Activated CD4-positive, alpha-beta T cell treated with anti-CD3 and anti-CD28 coated beads for 36 hours (primary cell): ENCODE results near the gene FRYL. TPM values are rescaled to one million over a fixed set of nuclear protein-coding genes. Genes with fewer than 3 reads are reported as not detected.

ENCODE experiments used
- ATAC-seq: fragments of 200-7000 bp; cut with Tn5 transposase; one replicate; pipeline ENCODE4 v1.10.0; 2021; ENCODE audit warnings: mild to moderate bottlenecking, moderate library complexity
- CTCF ChIA-PET: fragments of 350-600 bp; sonication (Branson Sonifier 250); formaldehyde crosslinking; loops from one replicate; lab custom pipeline; 2021; ENCODE audit warnings: antibody characterized with exemption; lab: Charles Lee
- POLR2A ChIA-PET: fragments of 350-600 bp; sonication (Branson Sonifier 250); formaldehyde crosslinking; loops from one replicate; lab custom pipeline; 2021; ENCODE audit warnings: antibody characterized with exemption, inconsistent platforms; lab: Charles Lee
- DNase-seq: peaks from one replicate; pipeline ENCODE4 v3.0.0-alpha.2; 2020
- H3K27ac Mint-ChIP-seq: one replicate; pipeline ENCODE4 v1.8.0; 2021; ENCODE audit warnings: mixed read lengths
- H3K27me3 Mint-ChIP-seq: one replicate; pipeline ENCODE4 v1.8.0; 2021; ENCODE audit warnings: mixed read lengths
- H3K36me3 Mint-ChIP-seq: one replicate; pipeline ENCODE4 v1.8.0; 2021; ENCODE audit warnings: low read depth, mixed read lengths
- H3K4me1 Mint-ChIP-seq: one replicate; pipeline ENCODE4 v1.8.0; 2021; ENCODE audit warnings: mixed read lengths
- H3K4me3 Mint-ChIP-seq: one replicate; pipeline ENCODE4 v1.8.0; 2021; ENCODE audit warnings: mild to moderate bottlenecking, moderate library complexity, mixed read lengths
- H3K9me3 Mint-ChIP-seq: one replicate; pipeline ENCODE4 v1.8.0; 2021; ENCODE audit warnings: low read depth, mixed read lengths
- intact Hi-C, 2 experiments: fragments of 100-400 bp; cut with DNase I in 1 of 2; cut with micrococcal nuclease in 1 of 2; formaldehyde crosslinking; loops; one replicate each; pipeline versions ENCODE4 v1.14.2 to v1.15.1; 2022 to 2024; cut with DNase I, micrococcal nuclease
- total RNA-seq, 2 experiments: library from RNA; stranded (reverse); gene quantifications; one replicate each; pipeline ENCODE4 v1.2.3, GENCODE V29; 2021

The FRYL gene
- total RNA-seq, 2 experiments from 2014 or later, result 67.9 to 69.8 TPM

DNA sequence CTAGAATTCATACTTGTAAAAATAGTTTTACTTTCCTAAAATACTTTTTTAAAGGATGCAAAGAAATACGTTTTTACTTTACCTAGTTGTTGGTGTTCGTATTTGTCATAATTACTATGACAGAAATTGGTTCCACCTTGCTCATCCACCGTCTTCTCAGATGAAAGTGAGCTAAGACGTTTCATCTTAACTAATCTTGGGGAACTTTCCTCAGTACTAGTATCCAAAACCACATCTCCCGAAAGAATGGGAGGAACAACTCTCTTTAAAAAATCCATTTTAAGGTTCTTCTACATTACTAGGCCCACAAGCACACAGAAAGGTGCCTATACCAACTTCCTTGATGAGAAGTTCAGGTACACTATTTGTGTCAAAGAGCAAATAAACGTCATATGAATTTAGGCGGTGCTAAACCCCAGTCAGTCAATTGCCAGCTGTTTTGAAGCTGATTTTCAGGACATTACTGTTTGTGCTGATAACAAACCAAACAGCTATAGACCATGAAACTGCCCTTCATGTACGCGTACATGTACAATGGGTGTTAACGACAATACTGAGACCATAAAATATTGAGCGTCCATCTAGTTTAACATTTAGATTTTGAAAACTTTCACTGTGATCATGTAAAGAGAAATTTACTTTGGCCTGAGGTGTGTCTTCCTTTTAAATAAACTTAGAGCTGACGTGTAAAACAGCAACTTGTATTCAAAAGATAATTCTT, 99.1 kb downstream of the FRYL start:
- Mint-ChIP-seq H3K27me3 (no peaks in the 10 kb centered on the region), H3K4me3 (no peak overlapping the region), H3K9me3 (peaks cover 4% of the 10 kb centered on the region), H3K4me1 (peaks cover 36% of the 10 kb centered on the region), H3K27ac (no peak overlapping the region), H3K36me3 (peaks cover 17% of the 10 kb centered on the region)
- POLR2A ChIA-PET, result no interaction called here
- DNase-seq (no peak), ATAC-seq (no peak)
- intact Hi-C loops, result loop anchor here (1.0 to 5.0 kb wide), 8 partner anchors 34 to 281 kb away; partner anchors contain the start of genes OCIAD1 (in 1 of the 2) and OCIAD2 (in 1 of the 2)
- CTCF ChIA-PET, result interaction anchor here (1.2 to 3.1 kb wide), 6 partner anchors 29 to 291 kb away, joined by 3 to 19 read pairs (median 4); no protein-coding TSS in a partner anchor

DNA sequence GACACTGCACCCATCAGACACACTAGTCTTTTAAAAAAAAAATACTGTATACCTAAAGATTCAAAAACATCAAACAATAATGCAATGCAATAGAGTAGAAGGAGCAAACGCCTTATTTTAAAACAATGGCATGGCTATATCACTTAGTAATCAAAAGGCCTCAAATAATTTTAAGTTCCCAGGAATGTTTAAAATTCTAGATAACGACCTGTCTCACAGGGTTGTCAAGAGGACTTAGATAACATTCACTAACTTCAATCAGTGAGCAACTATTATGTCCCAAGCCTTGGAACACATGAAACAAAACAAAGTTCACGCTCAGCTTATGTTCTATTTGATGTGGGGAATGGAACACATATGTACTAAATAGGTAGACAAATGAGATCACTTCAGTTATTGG, 106.5 kb downstream of the FRYL start:
- ChIA-PET CTCF (no interaction called here), POLR2A (no interaction called here)
- no peaks in the 10 kb centered on the region for H3K27me3 Mint-ChIP-seq
- intact Hi-C loops, result no loop called here
- no peak for DNase-seq
- no peak overlapping the region for H3K27ac Mint-ChIP-seq
- peaks cover 21% of the 10 kb centered on the region for H3K36me3 Mint-ChIP-seq
- no peak for ATAC-seq
- H3K9me3 Mint-ChIP-seq, result peaks cover 9% of the 10 kb centered on the region
- peaks cover 20% of the 10 kb centered on the region for H3K4me1 Mint-ChIP-seq
- H3K4me3 Mint-ChIP-seq, result no peak overlapping the region

DNA sequence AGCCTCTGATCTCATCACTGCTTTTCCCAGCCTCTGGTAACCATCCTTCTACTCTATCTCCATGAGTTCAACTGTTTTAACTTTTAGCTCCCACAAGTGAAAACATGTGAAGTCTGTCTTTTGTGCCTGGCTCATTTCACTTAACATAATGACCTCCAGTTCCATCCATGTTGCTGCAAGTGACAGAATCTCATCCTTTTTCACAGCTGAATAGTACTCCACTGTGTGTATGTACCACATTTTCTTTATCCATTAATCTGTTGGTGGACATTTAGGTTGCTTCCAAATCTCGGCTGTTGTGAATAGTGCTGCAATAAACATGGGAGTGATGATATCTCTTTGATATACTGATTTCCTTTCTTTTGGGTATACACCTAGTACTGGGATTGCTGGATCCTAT, 109.5 kb downstream of the FRYL start:
- POLR2A ChIA-PET, result no interaction called here
- peaks cover 7% of the 10 kb centered on the region for H3K9me3 Mint-ChIP-seq

DNA sequence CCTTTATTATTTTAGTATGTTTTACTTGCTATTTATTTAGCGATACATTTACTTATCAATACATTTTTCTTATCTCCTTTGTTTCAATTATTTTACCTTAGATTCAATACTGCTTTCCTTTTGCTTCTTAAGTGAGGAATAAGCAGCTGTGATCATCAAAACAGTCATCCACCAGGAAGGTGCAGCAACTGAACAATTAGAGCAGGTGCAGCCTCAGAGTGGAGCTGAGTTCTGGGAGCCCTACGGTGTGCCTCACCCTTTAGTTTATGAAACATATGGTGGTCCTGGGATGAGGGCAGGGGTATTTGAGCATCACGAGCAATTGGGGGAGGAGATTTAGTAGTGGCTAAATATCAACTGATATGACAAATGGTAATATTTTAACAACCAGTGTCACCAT, 111.0 kb downstream of the FRYL start:
- intact Hi-C loops, result no loop called here
- DNase-seq, result no peak
- H3K4me3 Mint-ChIP-seq, result no peak overlapping the region
- H3K36me3 Mint-ChIP-seq, result peaks cover 16% of the 10 kb centered on the region
- CTCF ChIA-PET, result interaction anchor here (0.7 to 1.2 kb wide), 3 partner anchors 18 to 138 kb away, joined by 3 read pairs; no protein-coding TSS in a partner anchor
- H3K9me3 Mint-ChIP-seq, result peaks cover 7% of the 10 kb centered on the region
- ATAC-seq, result no peak
- H3K27me3 Mint-ChIP-seq, result no peaks in the 10 kb centered on the region
- POLR2A ChIA-PET, result no interaction called here
- no peak overlapping the region for H3K27ac Mint-ChIP-seq
- H3K4me1 Mint-ChIP-seq, result peaks cover 35% of the 10 kb centered on the region

More for the DNA sequence above, 109.5 kb downstream of the FRYL start:
- Mint-ChIP-seq H3K4me1 (peaks cover 38% of the 10 kb centered on the region), H3K36me3 (peaks cover 12% of the 10 kb centered on the region), H3K27me3 (no peaks in the 10 kb centered on the region), H3K27ac (no peak overlapping the region), H3K4me3 (no peak overlapping the region)
- CTCF ChIA-PET, result no interaction called here
- intact Hi-C loops, result no loop called here
- no peak for ATAC-seq
- DNase-seq, result no peak

DNA sequence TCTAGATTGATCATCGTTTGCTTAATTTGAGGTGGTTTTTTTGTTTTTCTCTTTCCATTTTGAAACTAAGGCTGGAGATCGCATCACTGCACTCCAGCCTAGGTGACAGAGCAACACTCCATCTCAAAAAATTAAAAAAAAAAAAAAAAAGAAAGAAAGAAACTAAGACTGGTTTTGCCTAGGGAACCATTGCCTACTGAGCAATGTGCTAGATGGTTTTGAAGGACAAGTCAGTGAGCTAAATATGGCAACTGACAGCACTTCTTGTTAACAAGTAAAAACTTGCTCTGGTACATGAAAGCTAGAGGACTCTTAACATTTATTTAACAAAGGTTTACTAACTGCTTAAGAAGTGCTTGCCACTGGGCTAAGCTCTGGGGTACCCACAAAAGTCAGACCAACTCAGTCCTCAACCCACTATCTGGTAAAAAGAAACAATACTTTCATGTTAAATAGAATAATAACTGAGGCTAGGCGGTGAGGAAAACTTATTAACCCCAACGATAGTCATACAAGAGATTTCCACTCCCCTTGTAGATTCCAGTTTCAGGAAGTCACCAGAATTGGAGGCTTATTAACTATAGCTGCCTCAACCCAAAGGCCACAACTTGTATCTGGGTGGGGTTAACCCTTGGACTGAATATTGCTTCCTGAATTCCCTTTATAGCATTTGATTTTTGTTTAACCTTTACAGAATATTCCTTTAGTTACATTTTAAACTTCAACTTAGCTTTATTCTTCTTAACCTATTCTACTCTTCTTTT, 111.6 kb downstream of the FRYL start:
- peaks cover 21% of the 10 kb centered on the region for H3K36me3 Mint-ChIP-seq
- intact Hi-C loops, result no loop called here
- peaks cover 7% of the 10 kb centered on the region for H3K9me3 Mint-ChIP-seq
- CTCF ChIA-PET, result interaction anchor here (0.6 to 1.2 kb wide), 6 partner anchors 8 to 138 kb away, joined by 3 to 4 read pairs (median 3); no protein-coding TSS in a partner anchor
- H3K27me3 Mint-ChIP-seq, result no peaks in the 10 kb centered on the region
- H3K4me1 Mint-ChIP-seq, result peaks cover 30% of the 10 kb centered on the region
- POLR2A ChIA-PET, result no interaction called here
- no peak overlapping the region for H3K4me3 Mint-ChIP-seq
- H3K27ac Mint-ChIP-seq, result no peak overlapping the region
- ATAC-seq (no peak), DNase-seq (no peak)

DNA sequence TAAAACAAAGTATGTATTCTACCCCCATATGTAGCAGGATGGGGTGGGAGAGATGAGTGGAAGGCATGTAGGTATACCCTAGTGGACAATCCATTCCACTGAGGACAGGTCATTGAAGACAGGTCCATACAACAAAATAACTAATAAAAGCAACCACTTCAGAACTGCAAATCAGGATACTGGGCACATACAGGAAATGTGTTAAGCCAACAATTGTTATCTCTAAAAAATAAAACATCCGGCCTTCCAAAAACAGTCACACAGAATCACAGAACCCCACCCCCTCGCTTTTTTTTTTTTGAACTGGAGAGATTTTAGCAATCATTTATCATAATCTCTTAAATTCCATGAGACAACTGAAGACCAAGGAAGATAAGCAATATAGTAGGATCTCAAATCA, 112.9 kb downstream of the FRYL start:
- DNase-seq (no peak), ATAC-seq (no peak)
- Mint-ChIP-seq H3K4me3 (no peak overlapping the region), H3K36me3 (peaks cover 28% of the 10 kb centered on the region), H3K27ac (no peak overlapping the region), H3K9me3 (peaks cover 7% of the 10 kb centered on the region), H3K4me1 (peaks cover 25% of the 10 kb centered on the region), H3K27me3 (no peaks in the 10 kb centered on the region)
- ChIA-PET POLR2A (no interaction called here), CTCF (interaction anchor here (0.7 kb wide), 1 partner anchor 272 kb away, joined by 3 read pairs; no protein-coding TSS in a partner anchor)
- intact Hi-C loops, result no loop called here

DNA sequence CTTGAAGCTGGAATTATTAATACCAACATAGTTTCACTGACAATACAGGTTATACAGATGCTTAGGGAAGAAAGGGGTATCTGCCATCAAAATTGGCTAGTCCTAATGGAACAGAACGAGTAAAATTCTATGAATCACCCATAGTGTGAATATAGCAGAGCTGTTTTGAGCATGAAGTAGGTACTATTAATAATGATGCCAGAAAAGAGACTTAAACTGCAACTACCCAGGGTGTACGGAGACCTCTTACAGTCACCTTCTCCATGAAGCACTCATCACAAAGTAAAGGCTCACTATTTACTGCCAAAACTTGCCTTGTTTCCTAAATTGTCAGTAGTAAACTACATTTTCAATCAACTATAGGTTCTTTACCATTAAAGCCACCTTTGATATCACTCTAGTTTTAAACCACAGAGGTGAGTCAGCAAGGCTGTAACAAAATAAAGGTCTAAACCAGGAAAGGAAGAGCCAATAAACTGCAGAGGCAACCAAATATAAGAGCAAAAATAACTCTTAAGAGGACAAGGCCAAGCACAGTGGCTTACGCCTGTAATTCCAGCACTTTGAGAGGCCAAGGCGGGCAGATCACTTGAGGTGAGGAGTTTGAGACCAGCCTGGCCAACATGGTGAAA, 114.4 kb downstream of the FRYL start:
- H3K27ac Mint-ChIP-seq, result no peak overlapping the region
- H3K9me3 Mint-ChIP-seq, result peaks cover 2% of the 10 kb centered on the region
- no peaks in the 10 kb centered on the region for H3K27me3 Mint-ChIP-seq
- intact Hi-C loops, result no loop called here
- DNase-seq, result no peak
- POLR2A ChIA-PET, result no interaction called here
- peaks cover 25% of the 10 kb centered on the region for H3K36me3 Mint-ChIP-seq
- H3K4me3 Mint-ChIP-seq, result no peak overlapping the region
- H3K4me1 Mint-ChIP-seq, result peaks cover 31% of the 10 kb centered on the region
- CTCF ChIA-PET, result interaction anchor here (0.5 to 1.6 kb wide), 3 partner anchors 9 to 93 kb away, joined by 3 to 4 read pairs (median 4); no protein-coding TSS in a partner anchor
- peak; percentile 90 for ATAC-seq

DNA sequence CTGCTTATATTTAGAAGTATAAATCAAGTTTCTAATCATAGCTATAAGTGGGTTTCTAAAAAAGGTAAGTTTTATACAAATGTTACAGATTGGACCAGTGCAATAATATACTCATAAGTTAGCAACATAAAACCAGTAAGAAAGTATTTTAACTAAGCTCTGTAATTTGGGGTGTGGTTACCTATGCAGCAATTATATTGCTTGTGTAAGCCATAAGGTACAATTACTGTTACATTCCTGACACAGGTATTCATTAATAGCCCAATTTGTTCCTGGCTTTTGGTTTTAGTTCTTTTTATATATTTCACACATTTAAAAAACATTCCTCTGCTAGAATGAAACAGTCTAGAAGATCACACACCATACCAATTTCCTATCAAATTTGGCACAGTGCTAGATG, 115.1 kb downstream of the FRYL start:
- ATAC-seq (no peak), DNase-seq (no peak)
- Mint-ChIP-seq H3K4me3 (no peak overlapping the region), H3K27me3 (no peaks in the 10 kb centered on the region), H3K4me1 (peaks cover 34% of the 10 kb centered on the region), H3K27ac (no peak overlapping the region), H3K36me3 (peaks cover 21% of the 10 kb centered on the region), H3K9me3 (no peaks in the 10 kb centered on the region)
- intact Hi-C loops, result no loop called here
- ChIA-PET CTCF (interaction anchor here (0.5 to 1.6 kb wide), 4 partner anchors 10 to 92 kb away, joined by 3 to 4 read pairs (median 4); no protein-coding TSS in a partner anchor), POLR2A (no interaction called here)

DNA sequence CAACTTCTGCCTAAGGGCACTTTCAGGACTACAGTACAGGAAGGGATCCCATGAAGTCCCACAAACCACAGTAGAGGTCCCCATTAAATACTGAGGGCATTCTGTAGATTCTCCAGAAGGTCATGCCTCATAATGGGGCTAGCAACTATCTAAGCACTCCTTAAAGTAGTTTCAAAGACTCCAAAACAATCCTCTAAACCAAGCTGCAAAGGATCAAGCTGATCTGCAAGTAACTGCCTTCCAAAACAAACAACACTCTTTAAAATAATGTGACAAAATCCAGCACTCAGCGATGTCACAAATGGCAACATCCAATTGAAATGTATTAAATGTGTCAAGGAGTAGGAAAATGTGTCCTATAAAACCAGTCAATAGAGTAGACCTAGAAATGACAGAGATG, 118.7 kb downstream of the FRYL start:
- peaks cover 21% of the 10 kb centered on the region for H3K36me3 Mint-ChIP-seq
- ChIA-PET CTCF (no interaction called here), POLR2A (no interaction called here)
- DNase-seq, result no peak
- no peak for ATAC-seq
- intact Hi-C loops, result no loop called here
- H3K9me3 Mint-ChIP-seq, result no peaks in the 10 kb centered on the region
- peaks cover 16% of the 10 kb centered on the region for H3K4me1 Mint-ChIP-seq
- no peaks in the 10 kb centered on the region for H3K27me3 Mint-ChIP-seq
- H3K4me3 Mint-ChIP-seq, result no peak overlapping the region
- no peak overlapping the region for H3K27ac Mint-ChIP-seq

DNA sequence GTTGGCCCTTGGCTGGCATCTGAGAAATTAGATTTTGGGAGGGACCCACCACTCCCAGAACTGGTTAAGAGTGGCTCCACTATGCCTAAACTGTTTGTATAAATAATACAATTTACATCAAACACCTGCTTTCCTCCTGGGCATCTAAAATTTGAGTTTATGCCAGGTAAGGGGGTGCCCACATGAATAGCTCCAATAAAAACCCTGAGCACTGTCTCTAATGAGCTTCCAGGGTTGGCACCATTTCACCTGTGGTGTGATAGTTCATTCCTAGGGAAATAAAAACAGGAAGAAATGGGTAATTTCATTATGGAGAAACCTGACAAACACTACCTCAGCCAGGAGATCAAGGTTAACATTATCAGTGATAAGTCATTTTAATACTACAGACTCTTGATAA, 119.7 kb downstream of the FRYL start:
- Mint-ChIP-seq H3K27ac (no peak overlapping the region), H3K27me3 (no peaks in the 10 kb centered on the region), H3K36me3 (peaks cover 21% of the 10 kb centered on the region), H3K9me3 (no peaks in the 10 kb centered on the region), H3K4me1 (peaks cover 10% of the 10 kb centered on the region), H3K4me3 (no peak overlapping the region)
- no peak for DNase-seq
- ChIA-PET POLR2A (no interaction called here), CTCF (interaction anchor here (0.6 kb wide), 2 partner anchors 8 to 514 kb away, joined by 3 read pairs; no protein-coding TSS in a partner anchor)
- intact Hi-C loops, result no loop called here
- no peak for ATAC-seq

DNA sequence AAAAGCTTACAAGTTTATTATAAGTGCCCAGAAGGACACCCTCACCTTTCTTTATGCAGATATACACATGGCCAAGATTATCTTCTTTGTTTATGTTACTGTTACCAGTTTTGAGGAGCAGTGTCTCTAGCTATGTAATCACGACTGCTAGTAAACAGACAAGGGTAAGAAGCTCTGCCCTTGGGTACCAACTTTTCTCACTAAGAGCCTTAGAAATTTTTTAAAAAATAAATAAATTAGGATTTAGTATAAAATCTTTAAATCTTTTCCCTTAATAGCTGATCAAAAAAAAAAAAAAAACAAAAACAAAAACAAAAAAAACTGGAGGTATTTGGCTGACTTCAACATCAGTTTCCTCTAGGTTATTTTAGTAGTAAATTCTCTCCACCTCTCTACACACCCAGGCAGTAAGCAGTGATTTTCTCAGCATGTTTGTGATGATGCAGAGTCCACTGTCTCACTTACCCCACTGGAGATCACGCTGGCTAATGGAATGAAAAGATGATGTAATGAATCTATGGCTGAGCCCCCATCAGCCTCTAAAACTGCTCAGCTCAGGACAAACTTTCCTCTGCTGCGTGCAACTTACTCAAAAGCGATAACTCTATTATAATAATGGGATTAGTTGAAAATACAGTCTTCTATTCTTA, 125.9 kb downstream of the FRYL start:
- H3K27ac Mint-ChIP-seq, result no peak overlapping the region

More for the DNA sequence above, 125.9 kb downstream of the FRYL start:
- no peak for DNase-seq
- peaks cover 41% of the 10 kb centered on the region for H3K4me1 Mint-ChIP-seq
- H3K4me3 Mint-ChIP-seq, result no peak overlapping the region
- ChIA-PET POLR2A (no interaction called here), CTCF (no interaction called here)
- intact Hi-C loops, result no loop called here
- no peaks in the 10 kb centered on the region for H3K9me3 Mint-ChIP-seq
- ATAC-seq, result no peak
- peaks cover 4% of the 10 kb centered on the region for H3K36me3 Mint-ChIP-seq
- no peaks in the 10 kb centered on the region for H3K27me3 Mint-ChIP-seq
